Ishikawa (cell line): Measurements from ENCODE around the gene MAP3K13.

ENCODE experiments used
- CREB1 ChIP-seq: IDR thresholded peaks from 2 replicates; pipeline ENCODE4 v1.6.1; 2012; ENCODE audit warnings: low read depth
- EGR1 ChIP-seq: IDR thresholded peaks from 2 replicates; pipeline ENCODE4 v1.6.1; 2012
- EP300 ChIP-seq: IDR thresholded peaks from 2 replicates; pipeline ENCODE4 v1.6.1; 2012; ENCODE audit warnings: borderline replicate concordance
- MAX ChIP-seq: IDR thresholded peaks from 2 replicates; pipeline ENCODE4 v1.6.1; 2012
- RAD21 ChIP-seq: IDR thresholded peaks from 2 replicates; pipeline ENCODE4 v1.6.1; 2012; ENCODE audit warnings: low read depth
- REST ChIP-seq: IDR thresholded peaks from 2 replicates; pipeline ENCODE4 v1.6.1; 2012; ENCODE audit warnings: low read depth, mild to moderate bottlenecking
- TAF1 ChIP-seq: IDR thresholded peaks from 2 replicates; pipeline ENCODE4 v1.6.1; 2012; ENCODE audit warnings: low read depth, mild to moderate bottlenecking
- TCF12 ChIP-seq: IDR thresholded peaks from 2 replicates; pipeline ENCODE4 v1.6.1; 2012; ENCODE audit warnings: low read depth
- TEAD4 ChIP-seq: IDR thresholded peaks from 2 replicates; pipeline ENCODE4 v1.6.1; 2012
- YY1 ChIP-seq: IDR thresholded peaks from 2 replicates; pipeline ENCODE4 v1.6.1; 2012; ENCODE audit warnings: low read depth
- ZBTB7A ChIP-seq: IDR thresholded peaks from 2 replicates; pipeline ENCODE4 v1.6.1; 2012; ENCODE audit warnings: low read depth
- TF ChIP-seq, protein P1 (sequence below): IDR thresholded peaks from 2 replicates; pipeline ENCODE4 v1.6.1; 2012

- TF ChIP-seq YY1 (no peak), TEAD4 (no peak), EGR1 (no peak), MAX (no peak), EP300 (no peak), TAF1 (no peak), REST (no peak), ZBTB7A (no peak), TCF12 (no peak), CREB1 (no peak), RAD21 (no peak)
- TF ChIP-seq, protein P1, sequence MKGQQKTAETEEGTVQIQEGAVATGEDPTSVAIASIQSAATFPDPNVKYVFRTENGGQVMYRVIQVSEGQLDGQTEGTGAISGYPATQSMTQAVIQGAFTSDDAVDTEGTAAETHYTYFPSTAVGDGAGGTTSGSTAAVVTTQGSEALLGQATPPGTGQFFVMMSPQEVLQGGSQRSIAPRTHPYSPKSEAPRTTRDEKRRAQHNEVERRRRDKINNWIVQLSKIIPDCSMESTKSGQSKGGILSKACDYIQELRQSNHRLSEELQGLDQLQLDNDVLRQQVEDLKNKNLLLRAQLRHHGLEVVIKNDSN, result no peak
Observed at GRCh38 chr3:185479373-185479945, 116.5 kb downstream of the MAP3K13 start.
